Measurements from ENCODE around the gene CD82. TPM values are rescaled to one million over a fixed set of nuclear protein-coding genes. Genes with fewer than 3 reads are reported as not detected.
A peak's percentile ranks its signal among the peaks of the same experiment; 100 is the strongest.
"Not testable (repeated sequence)": the region's sequence is repeated elsewhere in the genome, so short reads cannot be mapped to it uniquely, and the experiment has no call there.

CD82 gene
- total RNA-seq, 6 experiments from 2014 or later = 18.9 to 69.4 (median 48.6) TPM

GRCh38 chr11:44555031-44555800 lies 10.2 kb upstream of the CD82 start:
- Histone ChIP-seq H3K27me3 (no peaks in the 10 kb centered on the region), H3K9me3 (no peaks in the 10 kb centered on the region), H3K4me1 (peaks cover 0 to 12% (median 7%) of the 10 kb centered on the region in 4 donors), H3K4me3 (no peak overlapping the region), H3K36me3 (no peaks in the 10 kb centered on the region), H3K27ac (no peak overlapping the region)
- 85% methylated on average over 5 of the region's 5 CpGs for WGBS (ENCODE audit: insufficient coverage, low coverage, low lambda C conversion rate, missing lambda C conversion rate)
- DNase-seq (no peak), ATAC-seq (no peak)
- TF ChIP-seq POLR2A (IDR thresholded peaks at IDR 0.05) (no peak), CTCF (IDR thresholded peaks at IDR 0.05) (no peak)
- intact Hi-C loops (cut with DNase I) = loop anchor here (5.0 to 10.0 kb wide), 2 partner anchors 62 to 370 kb away; no protein-coding TSS in a partner anchor

GRCh38 chr11:44556735-44557409 lies 8.6 kb upstream of the CD82 start:
- ATAC-seq (peak; percentile 88 to 90 (median 88)), DNase-seq (peak; percentile 61 to 71 (median 68))
- Histone ChIP-seq H3K36me3 (no peaks in the 10 kb centered on the region), H3K4me1 (peaks cover 0 to 12% (median 7%) of the 10 kb centered on the region in 4 donors), H3K27ac (peak overlapping the region in 2 of 3 donors; percentile 29 to 52), H3K4me3 (no peak overlapping the region), H3K9me3 (no peaks in the 10 kb centered on the region), H3K27me3 (no peaks in the 10 kb centered on the region)
- TF ChIP-seq CTCF (IDR thresholded peaks at IDR 0.05) (peak; percentile 74 to 93 (median 76)), POLR2A (IDR thresholded peaks at IDR 0.05) (no peak)
- 18% methylated on average over 11 of the region's 11 CpGs for WGBS (ENCODE audit: insufficient coverage, low coverage, low lambda C conversion rate, missing lambda C conversion rate)
- intact Hi-C loops (cut with DNase I) = loop anchor here (5.0 to 10.0 kb wide), 2 partner anchors 60 to 368 kb away; no protein-coding TSS in a partner anchor

GRCh38 chr11:44557464-44557863 lies 8.0 kb upstream of the CD82 start:
- ATAC-seq = no peak
- Histone ChIP-seq H3K36me3 (no peaks in the 10 kb centered on the region), H3K4me3 (no peak overlapping the region), H3K27ac (peak overlapping the region in 1 of 3 donors; percentile 52), H3K9me3 (no peaks in the 10 kb centered on the region), H3K27me3 (no peaks in the 10 kb centered on the region), H3K4me1 (peaks cover 0 to 12% (median 7%) of the 10 kb centered on the region in 4 donors)
- TF ChIP-seq CTCF (IDR thresholded peaks at IDR 0.05) = no peak
- no peak for TF ChIP-seq POLR2A (IDR thresholded peaks at IDR 0.05)
- intact Hi-C loops (cut with DNase I) = loop anchor here (5.0 to 10.0 kb wide), 2 partner anchors 60 to 367 kb away; no protein-coding TSS in a partner anchor
- 74% methylated on average over 5 of the region's 5 CpGs for WGBS (ENCODE audit: insufficient coverage, low coverage, low lambda C conversion rate, missing lambda C conversion rate)
- DNase-seq = no peak

- Histone ChIP-seq H3K36me3 (no peaks in the 10 kb centered on the region), H3K4me3 (no peak overlapping the region), H3K4me1 (peaks cover 0 to 18% (median 10%) of the 10 kb centered on the region in 4 donors), H3K27me3 (no peaks in the 10 kb centered on the region), H3K9me3 (no peaks in the 10 kb centered on the region), H3K27ac (no peak overlapping the region)
- TF ChIP-seq POLR2A (IDR thresholded peaks at IDR 0.05) = no peak
- TF ChIP-seq CTCF (IDR thresholded peaks at IDR 0.05) = no peak
- intact Hi-C loops (cut with DNase I) = loop anchor here (5.0 to 10.0 kb wide), 2 partner anchors 58 to 365 kb away; no protein-coding TSS in a partner anchor
- peak in 1 of 3 donors; percentile 39 for DNase-seq
- WGBS (ENCODE audit: insufficient coverage, low coverage, low lambda C conversion rate, missing lambda C conversion rate) = 44% methylated on average over 6 of the region's 9 CpGs
- ATAC-seq = peak in 1 of 4 donors; percentile 14
These were observed 6.1 kb upstream of the CD82 start for GRCh38 chr11:44559207-44559939.

- not testable (repeated sequence) for H3K36me3 ChIP-seq, H3K4me3 ChIP-seq, H3K27me3 ChIP-seq, DNase-seq, H3K9me3 ChIP-seq, H3K27ac ChIP-seq, ATAC-seq
- 61% methylated on average over 6 of the region's 7 CpGs for WGBS (ENCODE audit: insufficient coverage, low coverage, low lambda C conversion rate, missing lambda C conversion rate)
- peaks cover 0 to 21% (median 12%) of the 10 kb centered on the region in 4 donors for H3K4me1 ChIP-seq
- intact Hi-C loops (cut with DNase I) = loop anchor here (5.0 to 10.0 kb wide), 2 partner anchors 57 to 365 kb away; no protein-coding TSS in a partner anchor
These were observed 5.5 kb upstream of the CD82 start for GRCh38 chr11:44559940-44560300.

All from right lobe of liver (tissue), 6 donors.